Dedifferentiated amniotic fluid mesenchymal stem cell (primary cell): ENCODE measurements around the gene ARHGEF2.

Experiments used
- DNase-seq: peaks from one replicate; pipeline ENCODE4 v3.0.0-alpha.2; 2016; ENCODE audit errors: extremely low spot score

The ARHGEF2 gene

GRCh38 chr1:155971910-155972809, 6.2 kb downstream of the ARHGEF2 start:
- DNase-seq: no peak

- DNase-seq: peak; percentile 59
Observed at GRCh38 chr1:155970531-155971167, 7.7 kb downstream of the ARHGEF2 start.

DNA sequence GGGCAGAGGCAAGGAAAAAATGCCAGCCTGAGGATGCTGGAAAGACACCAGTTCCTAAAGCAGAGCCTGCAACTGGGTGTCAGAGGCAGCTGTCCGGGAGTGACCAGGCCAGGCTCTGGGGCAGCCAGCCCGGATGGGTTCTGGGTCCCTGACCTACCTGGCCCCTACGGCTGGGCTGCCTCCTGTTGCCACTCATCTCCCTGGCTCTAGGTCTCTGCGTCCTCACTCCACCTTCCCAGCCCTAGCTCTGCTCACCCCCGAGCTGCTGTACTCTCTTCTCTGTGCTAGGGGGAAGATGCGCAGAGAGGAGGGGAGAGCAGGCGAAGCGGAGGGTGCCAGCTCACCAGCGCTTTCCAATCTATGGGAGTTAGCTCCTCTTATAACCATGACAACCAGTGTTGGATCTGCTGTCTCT, 9.0 kb downstream of the ARHGEF2 start:
- DNase-seq: no peak

DNA sequence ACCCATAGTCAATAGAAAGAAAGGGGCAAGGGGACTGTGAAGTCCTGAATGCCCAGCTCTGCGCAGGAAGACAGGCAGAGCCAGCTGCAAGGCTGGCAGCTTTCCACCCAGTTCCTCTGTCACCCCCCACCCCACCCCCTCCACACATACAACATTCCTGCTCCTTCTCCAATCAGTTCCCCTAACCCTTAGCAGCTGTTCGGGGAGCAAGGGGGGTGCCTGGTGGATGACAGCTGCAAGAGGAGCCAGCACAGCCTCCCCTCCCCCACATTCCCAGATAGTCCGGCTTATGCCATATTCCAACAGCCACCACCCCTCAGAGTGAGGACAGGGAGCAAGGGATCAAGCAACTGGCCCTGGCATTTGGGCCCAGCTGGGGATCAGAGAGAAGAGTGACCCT, 9.7 kb downstream of the ARHGEF2 start:
- DNase-seq: no peak

GRCh38 chr1:155968051-155968400, 10.3 kb downstream of the ARHGEF2 start:
- DNase-seq: no peak

- no peak for DNase-seq
Observed at GRCh38 chr1:155967341-155968050, 10.9 kb downstream of the ARHGEF2 start.

GRCh38 chr1:155966750-155967149, 11.6 kb downstream of the ARHGEF2 start:
- no peak for DNase-seq

DNA sequence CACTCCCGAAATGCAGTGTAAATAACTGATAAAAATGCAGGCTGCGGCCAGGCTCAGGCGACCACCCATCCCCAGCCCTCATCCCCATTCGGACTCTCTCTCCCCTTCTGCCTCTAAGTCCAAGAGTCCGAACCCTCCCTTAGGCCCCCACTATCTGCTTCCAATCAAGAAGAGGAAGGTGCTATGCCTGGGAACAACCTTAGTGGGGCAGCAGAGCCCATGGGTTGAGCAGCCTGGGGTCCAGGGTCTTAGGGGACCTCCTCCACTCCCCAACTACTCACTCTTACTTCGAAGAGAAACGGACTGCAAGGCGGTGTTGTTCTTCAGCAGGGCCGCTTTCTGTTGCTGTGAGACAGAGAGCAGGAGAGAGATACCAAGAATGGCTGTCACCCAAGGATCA, 12.2 kb downstream of the ARHGEF2 start:
- DNase-seq: no peak

DNA sequence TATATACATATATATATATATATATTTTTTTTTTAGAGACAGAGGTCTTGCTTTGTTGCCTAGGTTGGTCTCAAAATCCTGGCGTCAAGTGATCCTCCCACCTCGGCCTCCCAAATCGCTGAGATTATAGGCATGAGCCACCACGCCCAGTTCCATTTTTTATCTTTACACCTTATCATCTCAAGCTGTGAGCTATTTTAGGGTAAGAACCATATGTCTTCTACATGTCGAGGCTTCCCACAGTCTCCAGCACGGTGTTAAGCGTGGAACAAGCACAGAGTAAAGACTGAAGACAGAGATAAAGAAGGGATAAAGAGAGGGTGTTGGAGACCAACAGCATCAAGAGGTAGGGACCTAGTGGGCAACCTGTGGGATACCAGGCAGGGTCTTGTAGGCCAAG, 14.2 kb downstream of the ARHGEF2 start:
- DNase-seq: no peak

- no peak for DNase-seq
Observed at GRCh38 chr1:155962599-155963211, 15.6 kb downstream of the ARHGEF2 start.

GRCh38 chr1:155961937-155962336, 16.4 kb downstream of the ARHGEF2 start:
- DNase-seq: peak; percentile 63

DNA sequence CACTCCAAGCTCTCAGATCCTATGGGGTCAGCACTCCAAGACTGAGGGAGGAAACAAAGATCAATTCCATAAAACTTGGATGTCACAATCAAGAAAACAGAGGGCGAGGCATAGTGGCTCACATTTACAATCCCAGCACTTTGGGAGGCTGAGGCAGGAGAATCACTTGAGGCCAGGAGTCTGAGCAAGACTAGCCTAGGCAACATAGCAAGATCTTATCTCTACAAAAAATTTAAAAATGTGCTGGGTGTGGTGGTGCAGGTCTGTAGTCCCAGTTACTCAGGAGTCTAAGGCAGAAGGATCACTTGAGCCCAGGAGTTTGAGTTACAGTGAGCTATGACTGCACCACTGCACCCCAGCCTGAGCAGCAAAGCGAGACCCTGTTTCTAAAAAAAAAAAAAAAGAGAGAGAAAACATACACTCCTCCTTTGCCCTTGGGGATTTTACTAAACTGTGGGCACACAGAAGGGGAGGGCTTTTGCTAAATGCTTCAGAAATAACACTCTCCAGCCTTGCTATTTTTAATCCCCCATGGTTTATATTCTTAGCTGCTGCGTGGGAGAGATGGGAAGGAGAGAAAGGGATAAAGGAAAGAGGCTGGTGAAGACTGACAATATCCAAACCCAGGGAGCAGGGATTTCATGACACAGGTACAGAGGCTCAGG, 18.1 kb downstream of the ARHGEF2 start:
- no peak for DNase-seq

DNA sequence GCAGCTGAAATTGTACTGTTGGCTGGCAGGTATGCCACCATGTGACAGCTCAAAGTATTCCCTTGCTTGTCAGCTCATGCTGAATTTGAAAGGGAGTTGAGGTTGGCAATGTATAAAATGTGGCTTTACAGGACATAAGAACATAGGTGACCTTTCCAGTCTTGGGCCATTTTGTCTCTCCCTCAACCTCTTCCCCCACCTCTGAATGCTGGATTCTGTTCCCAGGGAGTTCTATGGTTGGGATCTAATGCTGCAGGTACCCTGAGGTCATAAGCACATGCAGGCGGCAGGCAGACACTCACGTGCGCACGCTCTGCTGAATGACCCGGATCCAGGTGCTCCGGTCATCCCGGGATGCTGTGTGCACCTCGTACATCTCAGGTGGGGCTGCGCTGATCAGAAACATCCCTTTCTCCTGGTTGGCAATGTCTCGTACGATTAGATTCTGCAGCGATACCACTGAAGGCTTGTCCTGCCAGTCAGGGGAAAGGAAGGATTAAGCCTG, 20.9 kb downstream of the ARHGEF2 start:
- DNase-seq: no peak

DNA sequence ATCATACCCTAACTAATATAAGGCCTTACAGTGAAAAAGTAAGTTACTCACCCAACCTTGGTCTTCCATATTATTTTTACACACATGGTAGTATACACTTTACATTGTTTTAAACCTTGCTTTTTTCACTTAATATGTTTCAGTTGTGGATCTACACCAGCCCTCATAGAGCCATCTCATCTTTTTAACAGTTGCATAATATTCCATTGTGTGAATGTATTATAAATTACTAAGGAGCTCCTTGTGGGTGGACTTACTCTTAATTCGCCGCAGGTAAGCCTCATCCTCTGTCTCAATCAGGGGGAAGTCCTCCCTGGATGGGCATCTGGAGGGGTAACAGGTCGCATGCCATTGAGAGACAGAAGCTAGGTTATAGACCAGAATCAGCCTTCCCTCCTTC, 23.7 kb downstream of the ARHGEF2 start:
- no peak for DNase-seq

GRCh38 chr1:155952505-155952890, 25.8 kb downstream of the ARHGEF2 start:
- no peak for DNase-seq

DNA sequence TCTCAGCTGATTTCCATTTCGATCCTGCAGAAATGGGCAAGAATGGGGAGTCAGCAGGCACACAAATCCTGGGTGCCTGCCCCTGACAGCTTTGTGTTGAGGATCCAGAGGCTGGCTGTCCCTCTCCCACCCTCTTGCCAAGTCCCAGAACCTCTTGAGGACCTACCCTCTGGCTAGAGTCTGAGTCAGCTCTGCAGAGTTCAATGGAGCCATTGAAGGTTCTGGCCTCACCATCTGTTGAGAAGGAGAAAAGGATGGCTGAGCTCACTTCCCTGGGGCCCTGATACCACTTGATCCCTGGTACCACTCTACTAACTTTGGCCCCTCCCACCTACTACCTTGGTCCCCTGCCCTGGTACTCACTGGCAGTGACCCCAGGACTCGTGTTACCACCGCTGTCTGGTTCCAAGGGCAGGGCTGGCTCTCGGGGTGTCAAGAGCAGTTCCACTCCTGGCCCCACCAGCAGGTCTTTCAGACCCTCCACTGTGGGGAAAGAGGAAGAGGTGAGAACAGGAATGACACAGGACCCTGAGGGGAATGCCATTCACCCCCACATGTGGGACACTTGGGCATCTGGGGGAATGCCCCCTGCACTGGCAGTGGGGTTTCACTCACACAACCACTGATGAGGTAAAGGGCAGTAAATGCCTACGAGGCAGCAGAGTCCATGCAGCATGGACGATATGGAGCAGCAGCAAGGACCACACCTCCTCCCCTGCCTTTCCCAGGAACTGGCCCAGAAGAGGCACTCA, 26.4 kb downstream of the ARHGEF2 start:
- DNase-seq: no peak

DNA sequence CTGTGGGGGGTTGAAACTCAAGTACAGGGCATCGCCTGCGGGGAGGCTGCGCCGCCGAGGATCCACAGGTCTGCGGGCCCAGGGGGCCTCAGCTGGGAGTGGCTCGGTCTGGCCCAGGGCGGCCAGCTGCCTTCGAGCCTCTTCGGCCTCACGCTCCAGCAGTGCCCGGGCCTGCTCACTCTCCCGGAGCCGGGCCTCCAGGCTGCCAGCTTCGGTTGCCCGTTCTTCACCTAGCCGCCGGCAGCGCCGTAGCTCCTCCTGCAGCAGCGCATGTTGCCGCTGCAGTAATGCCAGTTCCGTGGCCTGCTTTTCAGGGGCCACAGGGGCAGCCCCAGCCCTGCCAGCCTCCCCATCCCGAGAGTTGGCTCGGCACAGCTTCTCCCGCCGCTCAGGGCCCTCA, 27.5 kb downstream of the ARHGEF2 start:
- no peak for DNase-seq

- no peak for DNase-seq
Observed at GRCh38 chr1:155947741-155948140, 30.6 kb downstream of the ARHGEF2 start.

DNA sequence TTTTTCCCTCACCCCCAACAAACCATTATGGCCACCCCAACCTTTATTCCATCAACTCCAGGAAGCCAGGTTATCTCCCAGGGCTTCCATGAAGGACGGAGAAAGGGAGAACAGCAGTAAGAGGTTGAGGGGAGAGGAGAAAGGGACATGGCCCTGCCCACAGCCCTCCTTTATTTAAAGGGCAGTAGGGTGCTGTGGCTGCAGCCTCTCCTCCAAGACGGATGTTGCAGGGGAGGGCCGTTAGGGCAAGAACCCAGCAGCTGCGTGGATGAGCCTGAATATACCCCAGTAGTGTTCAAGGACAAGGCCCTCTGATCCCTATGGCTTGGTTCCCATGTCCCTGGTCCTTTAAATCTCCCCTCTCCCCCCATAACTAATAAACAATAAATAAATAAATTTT, 31.1 kb downstream of the ARHGEF2 start:
- DNase-seq: no peak

GRCh38 chr1:155946633-155947219, 31.6 kb downstream of the ARHGEF2 start:
- no peak for DNase-seq

DNA sequence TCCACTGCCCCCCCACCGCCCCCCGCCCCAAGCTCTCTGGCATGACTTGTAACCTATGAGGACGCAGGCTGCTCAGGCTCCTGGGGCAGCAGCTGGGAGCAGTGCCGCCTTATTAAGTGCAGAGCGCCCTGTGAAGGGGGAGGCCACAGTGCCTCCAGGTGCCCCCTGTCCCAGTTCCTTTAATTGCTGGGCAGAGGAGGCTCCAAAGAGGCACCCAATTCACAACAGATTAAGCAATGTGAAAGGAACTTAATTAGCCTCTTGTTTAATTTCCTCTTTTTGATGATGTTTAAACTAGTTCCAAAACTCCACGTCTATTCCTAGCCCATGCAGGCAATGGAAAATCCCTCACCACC, 33.9 kb downstream of the ARHGEF2 start:
- DNase-seq: no peak
